Prostate gland (tissue), 2 donors: Measurements from ENCODE around the gene YIPF5.

Experiments
- POLR2A ChIP-seq: fragments of 450-650 bp; IDR thresholded peaks from one replicate; pipeline ENCODE4 v1.6.1; 2016; ENCODE audit warnings: antibody characterized with exemption, mild to moderate bottlenecking
- POLR2AphosphoS5 ChIP-seq: sonication (generic); formaldehyde crosslinking; IDR thresholded peaks from one replicate; pipeline ENCODE4 v1.6.1; 2017; ENCODE audit warnings: antibody characterized with exemption
- TF ChIP-seq, protein P1 (sequence below), 4 experiments: fragments of 200-600 bp in 2 of 4; fragments of 450-650 bp in 2 of 4; sonication (generic) in 2 of 4; IDR thresholded peaks; 1 replicate in 3 of 4; 2 replicates in 1 of 4; pipeline ENCODE4 v1.5.1; 2016 to 2019; ENCODE audit warnings: antibody characterized with exemption in 4 of 4, mild to moderate bottlenecking in 2 of 4, moderate library complexity in 2 of 4

DNA sequence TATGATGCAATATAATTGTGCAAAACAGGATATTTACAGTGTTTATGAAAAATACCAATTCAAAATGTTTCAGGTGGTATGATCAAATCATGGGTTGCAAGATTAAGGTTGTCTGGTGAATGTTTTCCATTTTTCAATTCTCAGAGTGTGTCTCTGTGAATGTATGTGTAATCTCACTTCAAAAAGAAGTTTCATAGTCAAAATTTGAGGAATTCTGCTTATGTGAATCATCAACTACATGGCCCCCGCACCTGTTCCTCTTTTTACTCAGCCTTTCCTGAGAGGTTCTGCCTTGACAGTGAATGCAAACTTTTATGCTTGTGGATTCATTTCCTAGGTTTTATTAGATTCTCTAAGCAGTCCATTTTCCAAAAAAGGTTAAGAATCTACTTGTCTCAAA, 32.3 kb upstream of the YIPF5 start:
- TF ChIP-seq, protein P1, sequence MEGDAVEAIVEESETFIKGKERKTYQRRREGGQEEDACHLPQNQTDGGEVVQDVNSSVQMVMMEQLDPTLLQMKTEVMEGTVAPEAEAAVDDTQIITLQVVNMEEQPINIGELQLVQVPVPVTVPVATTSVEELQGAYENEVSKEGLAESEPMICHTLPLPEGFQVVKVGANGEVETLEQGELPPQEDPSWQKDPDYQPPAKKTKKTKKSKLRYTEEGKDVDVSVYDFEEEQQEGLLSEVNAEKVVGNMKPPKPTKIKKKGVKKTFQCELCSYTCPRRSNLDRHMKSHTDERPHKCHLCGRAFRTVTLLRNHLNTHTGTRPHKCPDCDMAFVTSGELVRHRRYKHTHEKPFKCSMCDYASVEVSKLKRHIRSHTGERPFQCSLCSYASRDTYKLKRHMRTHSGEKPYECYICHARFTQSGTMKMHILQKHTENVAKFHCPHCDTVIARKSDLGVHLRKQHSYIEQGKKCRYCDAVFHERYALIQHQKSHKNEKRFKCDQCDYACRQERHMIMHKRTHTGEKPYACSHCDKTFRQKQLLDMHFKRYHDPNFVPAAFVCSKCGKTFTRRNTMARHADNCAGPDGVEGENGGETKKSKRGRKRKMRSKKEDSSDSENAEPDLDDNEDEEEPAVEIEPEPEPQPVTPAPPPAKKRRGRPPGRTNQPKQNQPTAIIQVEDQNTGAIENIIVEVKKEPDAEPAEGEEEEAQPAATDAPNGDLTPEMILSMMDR (IDR thresholded peaks at IDR 0.05) = no peak
- TF ChIP-seq POLR2A (no peak), POLR2AphosphoS5 (no peak)
